NCI-H345 treated with DMSO at 0.1 percent for 48 hours (cell line): ENCODE data around the gene MGAT5B.

Experiments
- DNase-seq: peaks from one replicate; lab custom pipeline; 2025; ENCODE audit not compliant: unreplicated experiment; lab: John Stamatoyannopoulos, UW

MGAT5B gene

DNA sequence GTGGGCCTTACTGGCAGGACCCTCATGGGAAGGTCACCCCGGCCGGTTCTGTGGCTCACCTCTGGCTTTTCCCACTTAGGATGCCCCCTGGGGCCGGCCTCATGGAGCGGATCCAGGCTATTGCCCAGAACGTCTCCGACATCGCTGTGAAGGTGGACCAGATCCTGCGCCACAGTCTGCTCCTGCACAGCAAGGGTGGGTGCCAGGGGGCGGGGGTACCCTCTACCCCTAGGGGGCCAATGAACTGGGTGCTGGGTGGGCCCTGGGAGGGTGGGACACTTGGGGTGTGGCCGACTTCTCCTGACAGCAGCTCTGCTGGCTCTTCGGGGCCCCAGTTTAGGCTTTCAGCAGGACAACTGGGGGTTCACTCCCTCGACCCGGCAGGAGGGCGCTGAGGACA, 34.3 kb downstream of the MGAT5B start:
- no peak for DNase-seq

DNA sequence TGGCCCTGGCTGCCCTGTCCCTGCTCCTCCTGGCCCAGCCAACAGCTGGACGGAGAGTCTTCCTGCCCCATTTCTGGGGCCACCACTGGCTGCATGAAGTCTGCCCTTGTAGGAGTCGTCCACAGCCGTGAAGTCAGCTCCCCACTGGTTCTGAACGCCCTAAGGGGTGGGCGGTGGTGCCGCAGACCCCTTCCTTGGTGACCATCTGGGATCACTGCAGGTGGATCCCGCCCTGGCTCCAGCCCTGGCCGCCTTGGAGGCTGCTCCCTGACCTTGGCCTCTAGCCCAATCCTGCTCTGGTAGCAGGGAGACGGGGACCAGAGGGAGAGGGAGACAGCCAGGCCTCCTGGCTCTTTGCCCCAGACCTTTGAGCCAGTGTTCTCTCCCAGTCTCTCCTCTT, 35.4 kb downstream of the MGAT5B start:
- DNase-seq, result no peak

DNA sequence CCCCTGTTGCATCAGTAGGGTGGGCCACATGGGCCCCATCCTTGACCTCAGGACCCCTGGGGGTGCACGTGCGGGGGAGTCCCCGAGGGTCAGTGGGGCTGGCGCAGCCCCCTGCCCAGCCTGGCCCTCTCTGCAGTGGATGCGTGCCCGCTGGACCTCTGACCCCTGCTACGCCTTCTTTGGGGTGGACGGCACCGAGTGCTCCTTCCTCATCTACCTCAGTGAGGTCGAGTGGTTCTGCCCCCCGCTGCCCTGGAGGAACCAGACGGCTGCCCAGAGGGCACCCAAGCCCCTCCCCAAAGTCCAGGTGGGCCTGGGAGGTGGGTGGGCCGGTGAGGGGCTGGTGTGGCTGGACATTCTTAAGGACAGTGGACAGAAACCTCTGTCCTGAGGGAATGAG, 35.9 kb downstream of the MGAT5B start:
- no peak for DNase-seq

DNA sequence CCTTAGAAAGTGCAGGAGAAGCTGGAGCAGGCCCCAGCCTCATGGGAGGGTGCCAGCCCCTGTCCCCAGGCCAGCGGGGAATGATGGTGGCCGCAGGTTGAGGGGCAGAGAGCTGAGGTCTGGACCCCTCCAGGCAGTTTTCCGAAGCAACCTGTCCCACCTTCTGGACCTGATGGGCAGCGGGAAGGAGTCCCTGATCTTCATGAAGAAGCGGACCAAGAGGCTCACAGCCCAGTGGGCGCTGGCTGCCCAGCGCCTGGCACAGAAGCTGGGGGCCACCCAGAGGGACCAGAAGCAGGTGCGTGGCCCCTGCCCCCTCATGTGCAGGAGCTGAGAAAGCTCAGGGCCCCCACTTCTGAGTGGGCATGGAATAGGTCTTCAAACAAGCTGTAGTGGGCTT, 36.8 kb downstream of the MGAT5B start:
- no peak for DNase-seq

DNA sequence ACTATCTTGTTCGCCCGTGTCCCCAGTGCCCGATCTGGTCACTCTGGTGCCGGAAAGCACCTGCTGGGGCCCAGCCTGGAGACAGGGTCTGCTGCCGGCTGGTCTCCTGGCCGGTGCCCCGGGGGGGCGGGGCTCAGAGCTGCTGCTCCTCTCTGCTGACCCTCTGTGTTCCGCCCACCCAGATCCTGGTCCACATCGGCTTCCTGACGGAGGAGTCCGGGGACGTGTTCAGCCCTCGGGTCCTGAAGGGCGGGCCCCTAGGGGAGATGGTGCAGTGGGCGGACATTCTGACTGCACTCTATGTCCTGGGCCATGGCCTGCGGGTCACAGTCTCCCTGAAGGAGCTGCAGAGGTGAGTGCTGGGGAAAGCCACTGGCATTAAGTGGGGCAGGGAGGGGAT, 37.6 kb downstream of the MGAT5B start:
- DNase-seq, result no peak

DNA sequence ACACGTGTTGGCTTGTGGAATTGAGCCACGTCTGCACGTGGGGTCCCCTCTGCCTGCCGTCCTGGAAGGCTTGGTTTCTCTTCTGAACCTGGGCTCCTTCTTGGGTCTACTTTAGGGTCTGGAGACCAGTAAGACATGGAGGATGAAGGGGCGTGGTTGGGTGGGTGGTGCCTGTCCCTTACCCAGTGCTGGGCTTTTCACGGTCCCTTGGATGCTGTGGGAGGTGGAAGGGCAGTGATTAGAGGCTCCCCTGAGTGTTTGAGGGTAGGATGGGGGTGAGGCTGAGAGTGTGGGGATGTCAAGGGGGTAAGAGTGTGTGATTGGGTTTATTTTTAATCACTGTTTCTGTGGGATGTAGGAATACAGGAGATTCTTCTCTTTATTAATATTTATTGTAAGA, 38.3 kb downstream of the MGAT5B start:
- no peak for DNase-seq

DNA sequence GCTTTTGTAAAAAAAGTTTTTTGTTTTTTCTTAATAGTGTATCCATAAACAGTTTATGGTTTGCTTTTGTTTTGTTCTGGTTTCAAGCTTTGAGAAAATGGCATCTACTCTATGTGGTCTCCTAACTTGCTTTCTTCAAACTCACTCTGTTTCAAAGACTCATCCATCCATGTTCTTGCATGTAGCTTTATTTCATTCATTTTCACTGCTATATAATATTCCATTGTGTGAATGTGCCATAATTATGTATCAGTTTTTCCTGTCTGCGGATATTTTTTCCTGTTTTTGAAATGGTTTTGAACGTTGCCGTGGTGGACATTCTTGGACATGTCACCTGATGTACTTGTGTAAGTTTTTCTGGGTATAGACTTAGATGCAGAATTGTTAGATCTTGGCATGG, 39.1 kb downstream of the MGAT5B start:
- DNase-seq, result no peak

DNA sequence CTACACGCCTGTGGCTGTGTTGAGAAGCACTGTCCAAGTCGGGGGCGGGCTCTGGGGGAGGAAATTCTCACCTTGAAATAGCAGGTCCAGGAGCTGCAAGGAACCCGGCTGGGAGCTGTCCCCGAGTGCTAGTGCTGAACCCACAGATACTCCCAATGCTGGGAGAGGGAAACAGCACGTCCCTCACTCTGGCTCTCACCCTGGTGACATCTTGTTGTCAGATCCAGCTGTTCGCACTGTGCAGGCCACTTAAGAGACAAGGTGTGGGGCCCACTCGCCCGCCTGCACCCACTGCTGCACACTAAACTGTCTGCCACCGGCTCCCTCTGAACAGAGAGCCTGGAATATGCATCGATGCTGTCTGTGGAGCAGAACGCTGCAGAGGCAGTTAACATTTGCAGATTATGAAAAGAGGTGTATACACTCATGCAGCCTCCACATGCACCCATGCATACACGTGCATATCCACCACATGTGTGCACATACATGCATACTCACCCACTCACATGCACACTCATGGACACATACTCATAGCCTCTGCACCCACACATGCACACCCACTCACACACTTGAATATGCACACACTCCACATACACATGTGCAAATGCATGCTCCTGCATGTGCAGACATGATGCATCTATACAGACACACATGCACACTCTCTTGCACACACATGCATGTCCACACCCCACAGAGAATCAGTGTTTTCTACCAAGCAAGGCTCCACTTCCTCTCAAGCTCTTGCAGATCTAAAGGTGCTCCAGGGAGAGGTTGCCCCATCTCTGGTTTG, 42.0 kb downstream of the MGAT5B start:
- no peak for DNase-seq

DNA sequence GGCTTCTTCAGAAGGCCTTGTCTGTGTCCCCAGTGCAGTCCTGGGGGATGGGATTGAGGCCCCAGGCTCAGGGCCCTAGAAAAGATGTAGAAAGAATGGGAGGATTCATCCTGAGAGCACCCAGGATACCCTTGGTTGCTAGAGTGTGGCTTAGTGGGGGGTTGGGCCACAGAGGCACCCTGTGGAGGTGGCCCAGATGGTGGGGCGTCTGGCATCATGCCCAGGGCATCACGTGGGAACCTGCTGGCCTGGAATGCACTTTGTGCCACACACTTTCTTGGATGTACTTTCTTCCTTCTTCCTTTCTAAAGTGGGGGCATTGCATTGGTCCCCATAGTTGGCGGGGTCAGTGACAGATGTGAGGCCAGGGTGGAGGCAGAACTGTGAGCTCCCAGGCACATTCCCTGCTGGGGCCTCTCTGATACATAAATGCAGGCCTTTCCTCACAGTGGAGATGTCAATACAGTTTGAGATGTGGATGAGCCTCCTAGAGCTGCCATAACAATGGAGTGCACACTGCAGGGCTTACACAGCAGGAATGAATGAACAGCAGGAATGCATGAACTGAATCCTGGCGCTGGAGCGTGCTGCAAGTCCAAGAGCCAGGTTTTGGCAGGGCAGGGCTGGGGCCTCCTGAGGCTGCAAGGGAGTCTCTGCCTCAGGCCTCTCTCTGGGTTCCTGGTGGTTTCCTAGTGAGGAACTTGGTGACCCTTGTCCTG, 43.3 kb downstream of the MGAT5B start:
- DNase-seq, result peak; percentile 91

DNA sequence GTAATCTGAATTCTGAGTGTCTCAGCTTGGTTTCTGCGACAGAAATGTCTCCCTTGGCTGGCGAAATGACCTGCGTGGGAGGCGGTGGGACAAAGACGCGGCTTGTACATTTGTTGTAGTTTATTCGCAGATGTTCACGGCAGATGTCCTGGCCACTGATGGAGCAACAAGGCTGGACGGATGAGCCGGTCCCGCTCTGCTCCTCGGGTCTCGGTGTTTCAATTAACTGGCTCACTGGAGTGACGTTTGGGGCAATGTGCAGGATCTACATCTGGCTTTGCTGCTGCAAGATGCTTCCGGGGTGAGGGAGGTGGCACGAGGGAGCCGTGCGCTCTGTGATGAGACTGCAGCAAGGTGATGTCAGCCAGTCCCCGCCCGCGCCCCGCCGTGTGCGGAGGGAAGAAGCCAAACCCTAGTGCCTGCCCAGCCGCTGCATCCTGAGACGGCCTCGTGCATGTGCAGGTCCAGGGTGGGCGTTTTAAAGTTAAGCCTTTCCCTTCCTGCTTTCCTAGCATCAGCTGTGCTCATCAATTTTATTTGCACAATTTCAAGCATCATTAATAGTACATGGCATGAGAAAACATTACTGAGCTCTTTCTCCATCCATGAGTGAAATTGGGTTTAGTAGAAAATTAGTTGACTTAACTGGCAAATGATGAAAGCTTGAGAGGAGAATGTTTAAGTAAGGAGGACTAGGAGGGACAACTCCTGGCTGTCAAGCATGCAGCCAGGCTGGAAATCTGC, 44.4 kb downstream of the MGAT5B start:
- DNase-seq, result peak; percentile 46

DNA sequence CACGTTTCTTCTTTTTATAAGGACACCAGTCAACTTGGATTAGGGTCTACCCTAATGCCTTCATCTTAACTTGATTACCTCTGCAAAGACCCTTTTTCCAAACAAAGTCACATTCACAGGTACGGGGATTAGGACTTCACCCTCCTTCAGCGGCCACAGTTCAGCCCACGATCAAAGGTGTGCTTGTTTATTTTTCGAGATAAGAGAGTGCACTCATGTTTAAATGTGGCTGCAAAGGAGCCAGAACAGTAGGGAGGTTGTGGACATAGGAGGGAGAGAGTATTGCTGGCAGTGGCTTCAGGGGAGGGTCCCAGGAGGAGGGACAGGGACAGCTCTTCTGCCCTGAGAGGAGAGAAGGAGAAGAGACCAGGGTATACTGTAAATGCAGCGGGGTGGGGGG, 46.7 kb downstream of the MGAT5B start:
- no peak for DNase-seq

DNA sequence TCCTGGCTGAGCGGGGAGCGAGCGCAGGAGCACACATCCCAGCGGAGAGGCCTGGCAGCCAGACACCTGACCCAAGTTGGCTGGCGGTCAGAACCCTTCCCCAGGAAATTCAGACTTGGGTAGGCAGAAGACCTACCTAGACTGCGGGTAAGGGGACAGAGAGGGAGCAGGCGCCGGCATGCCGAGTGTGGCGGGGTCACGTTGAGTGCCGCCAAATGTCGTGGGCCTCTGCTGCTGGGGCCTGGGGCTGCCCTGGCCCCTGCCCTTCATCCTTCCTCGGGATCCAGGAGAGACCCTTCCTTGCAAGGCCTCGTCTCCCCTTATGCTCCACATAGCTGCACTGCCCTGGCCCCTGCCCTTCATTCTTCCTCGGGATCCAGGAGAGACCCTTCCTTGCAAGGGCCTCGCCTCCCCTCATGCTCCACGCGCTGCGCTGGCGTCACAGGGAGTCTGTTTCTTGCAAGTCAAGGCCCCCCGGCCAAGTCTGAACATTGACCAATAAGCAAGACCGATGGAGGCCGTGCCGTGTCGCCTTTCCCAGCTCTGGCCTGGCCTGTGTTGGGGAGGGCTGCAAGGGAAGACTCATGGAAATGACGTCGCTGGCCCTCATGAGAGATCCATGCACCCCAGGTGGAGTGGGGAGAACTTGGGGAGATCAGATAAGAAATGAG, 47.8 kb downstream of the MGAT5B start:
- DNase-seq, result no peak

DNA sequence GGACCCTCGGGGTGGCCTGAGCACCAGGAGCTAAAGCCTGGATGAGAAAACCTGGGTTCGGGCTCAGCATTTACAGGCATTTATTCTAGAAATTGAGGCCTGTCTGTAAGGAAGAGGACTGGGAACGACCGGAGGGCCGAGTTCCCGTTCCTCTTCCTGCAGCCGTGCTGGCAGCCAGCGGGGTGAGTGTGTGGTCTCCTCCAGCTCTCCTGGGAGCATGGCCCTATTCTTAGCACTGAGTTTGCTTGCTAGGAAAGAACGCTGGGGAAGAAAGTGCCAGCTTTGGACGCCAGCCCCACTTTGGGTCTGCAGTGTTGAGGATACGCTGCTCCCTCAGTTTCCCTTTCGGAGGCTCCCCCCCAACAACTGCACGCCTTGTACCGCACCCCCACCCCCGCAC, 49.6 kb downstream of the MGAT5B start:
- no peak for DNase-seq

DNA sequence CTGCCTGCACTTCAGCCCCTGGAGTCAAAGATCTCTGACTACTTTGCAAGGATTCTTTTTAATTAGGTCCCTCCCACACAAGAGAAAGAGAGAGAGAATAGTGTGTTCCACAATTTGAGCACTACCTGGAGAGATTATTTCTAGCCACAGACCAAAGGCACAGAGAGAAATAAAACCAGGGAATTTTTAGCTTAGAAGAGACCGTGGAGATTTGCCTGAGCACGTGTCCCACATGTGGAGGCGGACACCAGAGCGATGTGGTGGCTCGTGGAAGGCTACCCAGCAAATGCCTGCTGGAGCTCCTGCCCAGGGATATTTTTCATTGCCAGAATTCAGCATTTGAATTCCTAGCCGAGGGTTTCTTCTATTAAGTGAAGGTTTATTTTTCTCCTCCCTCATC, 50.6 kb downstream of the MGAT5B start:
- no peak for DNase-seq

DNA sequence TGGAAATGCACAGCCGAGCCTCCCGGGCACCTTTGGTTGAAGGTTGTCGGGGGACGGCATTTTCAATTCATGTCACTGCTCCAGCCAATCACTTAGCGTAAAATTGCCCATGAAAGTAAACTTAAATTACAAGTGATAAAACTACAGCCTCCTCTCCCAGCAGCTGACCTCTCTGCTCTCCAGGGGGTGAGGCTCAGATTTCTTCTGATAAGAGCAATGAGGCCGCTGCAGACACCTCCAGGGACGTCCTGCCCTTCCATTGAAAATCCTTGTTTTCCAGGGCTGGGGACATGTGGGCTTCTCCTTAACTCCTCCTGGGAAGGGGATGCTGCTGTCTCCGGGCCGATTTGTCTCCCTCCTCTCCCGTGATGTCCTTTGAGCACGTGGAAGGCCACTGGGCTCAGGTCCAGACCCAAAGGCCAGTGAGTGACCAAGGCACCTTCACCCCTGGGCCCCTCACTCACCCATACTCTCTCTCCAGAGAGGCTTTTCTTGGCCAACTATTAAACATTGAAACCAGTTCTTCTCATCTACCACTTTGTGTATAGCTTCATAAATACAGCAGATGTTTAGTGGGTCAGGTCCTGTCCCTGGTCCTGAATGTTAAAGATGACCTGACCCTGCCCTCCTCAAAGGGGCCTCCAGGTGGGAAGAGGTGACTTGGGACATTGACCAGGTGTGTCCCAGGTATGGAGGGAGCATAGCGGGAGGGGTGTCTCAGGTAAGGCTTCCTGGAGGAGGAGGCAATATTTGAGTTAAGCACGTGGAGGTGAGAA, 52.3 kb downstream of the MGAT5B start:
- DNase-seq, result peak; percentile 3

DNA sequence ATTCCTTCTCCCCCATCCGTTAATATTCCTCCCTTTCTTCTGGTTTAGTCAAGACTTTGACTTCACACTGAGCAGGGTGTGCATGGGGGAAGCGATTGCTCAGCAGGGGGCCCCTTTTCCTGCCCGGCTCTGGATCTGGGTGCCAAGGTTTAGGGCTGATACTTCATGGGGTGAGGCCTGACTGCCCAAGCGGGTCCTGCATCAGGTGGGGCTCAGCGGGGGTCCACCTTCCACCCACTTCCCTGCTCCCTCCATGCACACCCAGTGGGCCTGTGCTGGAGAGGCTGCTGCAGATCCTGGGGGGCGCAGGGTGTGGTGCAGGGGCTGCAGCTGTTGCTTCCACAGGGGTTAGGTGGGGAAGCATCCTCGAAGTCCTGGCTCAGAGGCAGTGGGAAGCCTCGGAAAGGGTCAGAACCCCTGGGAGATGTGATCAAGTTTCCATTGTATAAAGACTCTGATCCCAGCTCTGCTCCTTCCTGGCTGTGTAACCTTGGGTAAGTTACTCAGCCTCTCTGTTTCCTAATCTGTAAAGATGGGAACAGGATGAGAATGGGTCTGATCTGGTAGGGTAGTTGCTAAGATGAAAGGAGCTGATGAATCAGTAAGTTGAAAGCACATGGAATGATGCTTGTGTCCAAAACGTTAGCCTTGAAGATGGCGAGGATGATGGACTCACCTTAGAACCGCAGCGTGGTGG, 53.3 kb downstream of the MGAT5B start:
- no peak for DNase-seq

DNA sequence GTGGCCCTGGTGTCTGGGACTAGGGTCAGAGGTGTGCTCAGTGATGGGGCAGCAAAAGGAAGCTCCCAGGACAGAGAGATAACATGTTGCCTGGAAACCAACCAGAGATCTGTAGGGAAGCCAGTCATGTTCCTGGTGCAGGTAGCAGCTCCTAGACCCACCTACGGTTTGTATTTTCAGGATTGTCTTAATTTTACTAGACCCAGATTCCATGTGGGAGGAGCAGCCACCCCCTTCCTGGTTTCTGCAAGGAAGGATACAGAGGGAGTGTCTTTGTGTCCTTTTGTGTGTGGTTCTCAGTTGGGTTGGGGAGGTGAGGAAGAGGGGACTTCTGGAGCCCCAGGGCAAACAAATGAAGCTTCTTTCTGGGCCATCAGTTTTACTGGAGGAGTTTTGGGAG, 53.9 kb downstream of the MGAT5B start:
- no peak for DNase-seq

DNA sequence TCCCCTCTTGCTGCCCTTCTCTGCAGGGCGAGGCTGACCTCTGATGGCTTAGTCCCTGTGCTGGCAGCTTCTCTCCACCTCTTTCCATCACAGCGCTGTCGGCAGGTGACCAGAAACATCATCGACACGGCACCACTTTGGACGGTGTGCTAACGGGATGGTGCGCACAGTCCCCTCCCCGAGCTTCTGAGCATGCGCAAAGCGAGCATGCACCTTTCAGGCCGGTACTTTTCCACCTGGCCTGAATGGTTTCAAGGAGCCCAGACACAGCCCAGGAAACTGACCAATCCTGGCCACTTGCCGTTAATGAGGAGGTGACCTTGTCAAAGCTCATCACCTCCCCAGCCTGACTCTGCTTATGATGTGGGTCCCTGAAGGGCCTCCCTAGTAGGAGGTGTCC, 54.8 kb downstream of the MGAT5B start:
- no peak for DNase-seq

DNA sequence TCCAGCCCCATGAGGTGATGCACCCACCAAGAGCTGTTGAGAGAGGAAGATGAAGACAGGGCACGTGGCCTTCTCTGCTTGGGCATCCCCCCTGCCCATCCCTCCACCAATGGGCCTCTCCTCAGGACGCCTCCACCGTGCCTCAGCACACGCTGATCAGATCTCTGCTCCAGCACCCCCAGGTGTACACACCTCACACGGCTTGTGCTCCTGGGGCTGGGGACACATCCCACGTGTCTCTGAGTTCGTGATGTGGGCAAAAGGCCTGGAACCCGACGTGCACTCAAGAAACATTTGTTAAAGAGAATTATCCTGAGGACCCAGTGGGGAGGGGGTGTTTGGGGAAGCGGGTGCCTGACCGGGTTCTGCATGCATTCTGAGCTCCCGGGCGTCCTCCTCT, 55.3 kb downstream of the MGAT5B start:
- DNase-seq, result no peak
